NCI-H2227 (cell line): Measurements from ENCODE around the gene BLTP2.
"Not testable (repeated sequence)": the region's sequence is repeated elsewhere in the genome, so short reads cannot be mapped to it uniquely, and the experiment has no call there.

Experiments
- DNase-seq: peaks from one replicate; lab custom pipeline; 2025; ENCODE audit not compliant: unreplicated experiment; lab: John Stamatoyannopoulos, UW

BLTP2 gene

GRCh38 chr17:28648698-28649097 is 3.7 kb upstream of the BLTP2 start:
- no peak for DNase-seq

- no peak for DNase-seq
Measured at GRCh38 chr17:28646039-28646754, 1.2 kb upstream of the BLTP2 start.

DNA sequence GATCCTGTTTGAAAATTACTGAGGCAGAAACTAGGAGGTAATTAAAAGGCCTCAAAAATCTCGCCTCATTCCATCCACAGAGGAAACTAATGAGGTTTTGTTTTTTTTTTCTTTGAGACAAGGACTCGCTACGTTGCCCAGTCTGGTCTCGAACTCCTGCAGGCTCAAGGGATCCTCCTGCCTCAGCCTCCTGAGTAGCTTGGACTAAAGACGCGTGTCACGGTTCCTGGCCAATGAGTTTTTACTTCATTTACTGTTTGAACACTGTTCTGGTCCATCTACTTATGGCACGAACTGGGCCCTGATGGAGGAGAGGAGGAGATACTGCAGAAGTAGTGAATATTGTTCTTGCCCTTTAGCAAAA is 600 bp upstream of the BLTP2 start:
- DNase-seq: no peak

- DNase-seq: peak; percentile 45
Measured at GRCh38 chr17:28643983-28644786, 773 bp downstream of the BLTP2 start.

GRCh38 chr17:28641579-28641978 is 3.4 kb downstream of the BLTP2 start:
- no peak for DNase-seq

DNA sequence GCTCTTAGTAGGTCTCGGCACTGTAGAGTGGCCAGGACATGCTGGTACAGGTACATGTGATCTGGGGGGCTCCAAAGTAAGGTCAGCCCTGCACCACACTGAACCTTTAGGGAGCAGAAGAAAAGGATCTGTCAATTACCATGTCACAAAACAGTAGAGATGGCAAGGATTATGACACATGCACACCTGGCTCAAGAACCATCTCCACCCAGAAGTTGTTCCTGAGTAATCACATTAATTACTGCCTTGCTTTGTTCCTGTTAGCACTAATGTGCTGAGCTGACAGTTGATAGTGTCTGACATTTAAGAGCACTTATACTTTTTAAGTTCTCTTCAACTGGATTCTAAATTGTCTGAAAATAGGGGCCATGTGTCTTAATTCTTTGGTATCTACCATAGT is 9.5 kb downstream of the BLTP2 start:
- no peak for DNase-seq

- DNase-seq: no peak
Measured at GRCh38 chr17:28634206-28634865, 10.6 kb downstream of the BLTP2 start.

DNA sequence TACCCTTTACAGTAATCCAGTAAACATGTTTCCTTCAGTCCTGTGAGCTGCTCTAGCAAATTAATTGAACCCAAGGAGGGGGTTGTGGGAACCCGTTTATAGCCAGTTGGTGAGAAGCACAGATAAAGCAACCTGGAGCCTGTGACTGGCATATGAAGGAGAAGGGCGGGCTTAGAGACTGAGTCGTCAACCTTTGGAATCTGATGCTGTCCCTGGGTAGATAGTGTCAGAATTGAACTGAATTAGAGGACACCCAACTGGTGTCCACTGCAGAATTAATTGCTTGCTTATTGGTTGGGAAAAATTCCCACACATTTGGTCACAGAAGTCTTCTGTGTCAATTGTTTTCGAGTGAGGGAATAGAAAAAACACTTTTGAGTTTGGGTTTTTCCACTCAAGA is 18.1 kb downstream of the BLTP2 start:
- DNase-seq: no peak

GRCh38 chr17:28624148-28624547 is 20.8 kb downstream of the BLTP2 start:
- DNase-seq: no peak

- no peak for DNase-seq
Measured at GRCh38 chr17:28623696-28624095, 21.3 kb downstream of the BLTP2 start.

- DNase-seq: no peak
Measured at GRCh38 chr17:28622186-28622585, 22.8 kb downstream of the BLTP2 start.

DNA sequence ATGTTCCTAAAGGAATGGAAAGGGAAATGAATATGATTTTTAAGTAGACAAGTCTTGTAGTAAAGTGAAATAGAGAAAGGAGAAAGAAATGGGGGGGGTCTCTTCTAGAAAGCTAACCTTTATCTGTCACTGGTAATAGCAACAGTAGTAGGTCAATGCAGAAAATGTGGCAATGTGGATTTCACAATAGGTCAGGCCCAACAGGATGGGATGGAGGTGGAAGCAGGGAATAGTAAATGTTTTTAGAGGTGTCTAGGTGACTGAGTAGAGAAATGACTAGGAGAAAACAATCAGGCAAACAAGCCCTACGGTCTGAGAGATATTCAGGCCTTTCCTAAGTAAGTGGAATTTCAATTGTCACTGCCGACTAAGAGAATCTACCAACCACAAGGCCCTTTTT is 24.9 kb downstream of the BLTP2 start:
- DNase-seq: no peak

DNA sequence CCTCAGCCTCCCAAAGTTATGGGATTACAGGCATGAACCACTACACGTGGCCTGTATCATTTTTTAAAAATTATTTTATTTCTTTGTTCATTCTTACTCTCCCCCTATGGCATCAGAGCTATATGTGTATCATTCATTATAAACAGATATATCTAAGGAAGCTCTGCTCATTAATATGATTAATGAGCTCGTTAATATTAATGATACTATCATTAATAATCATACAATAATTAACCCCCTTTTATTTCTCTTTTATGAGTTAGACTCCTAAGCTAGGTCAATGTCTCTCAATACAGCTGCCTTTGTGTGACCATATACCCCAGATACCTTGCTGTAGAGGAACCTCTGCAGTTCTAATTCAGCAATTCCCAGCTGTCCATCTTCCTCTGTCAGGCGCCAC is 26.5 kb downstream of the BLTP2 start:
- DNase-seq: no peak

DNA sequence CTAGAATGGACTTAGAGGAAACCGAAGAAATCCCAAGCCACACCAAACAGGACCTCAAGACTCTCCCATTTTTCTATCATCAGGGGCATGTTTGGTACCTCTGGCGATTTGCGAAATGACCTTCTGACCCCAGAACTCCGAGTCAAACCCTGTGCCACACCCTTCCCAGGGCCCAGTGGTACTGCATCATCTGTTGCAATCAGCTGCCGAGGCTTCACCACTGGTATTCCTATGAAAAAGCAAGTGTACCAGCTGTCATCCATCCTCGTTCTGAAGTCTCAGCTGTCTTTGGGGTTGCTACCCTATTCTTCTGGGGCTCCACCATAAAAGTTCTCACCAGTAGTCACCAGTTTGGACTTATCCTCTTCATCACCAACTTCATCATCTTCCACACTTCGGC is 28.7 kb downstream of the BLTP2 start:
- no peak for DNase-seq

GRCh38 chr17:28615260-28615940 is 29.6 kb downstream of the BLTP2 start:
- no peak for DNase-seq

GRCh38 chr17:28613931-28614381 is 31.0 kb downstream of the BLTP2 start, which contains the start of gene RSKR:
RSKR (minus strand) TSS chr17:28614185; CDS start chr17:28614161, 24 bp downstream.
- no peak for DNase-seq

DNA sequence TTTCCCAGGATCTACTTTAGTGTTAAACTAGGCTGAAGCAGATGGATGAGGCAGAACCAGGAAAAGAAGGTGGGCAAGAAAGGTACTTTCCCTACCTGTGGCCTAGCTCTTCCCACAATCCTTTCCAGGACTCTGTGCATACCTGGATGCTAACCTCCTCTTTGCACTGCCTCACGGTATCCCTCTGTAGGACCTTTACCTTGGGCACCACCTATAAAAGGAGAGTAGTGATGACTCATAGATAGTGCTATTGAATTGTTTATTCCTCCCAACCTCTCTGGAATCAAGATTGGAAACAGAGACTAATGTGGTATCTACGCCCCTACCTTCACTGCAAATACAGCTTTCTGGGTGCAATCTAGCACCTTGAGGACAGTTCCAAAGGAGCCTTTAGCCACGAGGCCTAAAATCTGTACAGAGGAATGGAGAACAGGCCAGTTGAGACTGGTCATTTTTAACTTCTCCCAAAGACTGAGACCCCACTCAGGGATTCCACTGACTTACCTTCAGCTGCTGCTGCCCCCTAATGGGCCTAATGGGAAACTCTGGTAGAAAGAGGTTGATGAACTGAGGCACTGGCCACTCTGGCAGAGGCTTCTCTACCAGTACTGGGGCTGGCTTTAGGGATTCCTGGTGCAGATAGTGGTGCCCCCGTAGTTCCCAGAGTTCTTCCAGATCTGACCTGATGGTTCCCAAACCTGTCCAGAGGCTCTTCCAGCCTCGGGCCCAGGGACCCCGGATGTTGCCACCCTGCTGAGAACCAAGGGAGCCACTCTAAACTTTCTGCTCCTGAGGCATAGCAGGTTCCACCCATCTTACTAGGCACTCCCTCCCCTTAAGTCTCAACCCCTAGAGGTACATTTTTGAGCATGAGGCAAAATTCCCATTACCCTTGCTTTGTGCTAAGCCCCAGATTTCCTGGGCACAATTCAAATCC is 31.8 kb downstream of the BLTP2 start:
- peak; percentile 28 for DNase-seq

DNA sequence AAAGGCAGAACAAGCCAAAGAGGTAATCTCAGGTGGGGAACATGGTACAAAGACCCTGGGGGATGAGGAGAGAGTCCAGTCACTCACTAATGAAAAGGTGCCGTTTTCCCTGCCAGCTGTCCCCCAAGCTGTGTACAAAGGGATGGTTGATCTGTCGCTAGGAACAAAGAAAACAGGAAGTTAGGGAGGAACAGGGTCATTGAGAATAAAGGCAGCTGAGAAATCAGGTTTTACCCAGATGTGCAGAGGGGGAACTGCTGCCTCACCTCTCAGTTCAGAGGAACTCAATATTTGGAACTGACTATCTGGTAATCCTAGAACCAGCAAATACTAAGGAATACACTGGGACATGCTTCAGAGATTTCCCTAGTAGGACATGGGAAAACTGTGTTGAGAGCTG is 32.4 kb downstream of the BLTP2 start:
- DNase-seq: no peak

GRCh38 chr17:28610376-28610775 is 34.6 kb downstream of the BLTP2 start:
- no peak for DNase-seq

DNA sequence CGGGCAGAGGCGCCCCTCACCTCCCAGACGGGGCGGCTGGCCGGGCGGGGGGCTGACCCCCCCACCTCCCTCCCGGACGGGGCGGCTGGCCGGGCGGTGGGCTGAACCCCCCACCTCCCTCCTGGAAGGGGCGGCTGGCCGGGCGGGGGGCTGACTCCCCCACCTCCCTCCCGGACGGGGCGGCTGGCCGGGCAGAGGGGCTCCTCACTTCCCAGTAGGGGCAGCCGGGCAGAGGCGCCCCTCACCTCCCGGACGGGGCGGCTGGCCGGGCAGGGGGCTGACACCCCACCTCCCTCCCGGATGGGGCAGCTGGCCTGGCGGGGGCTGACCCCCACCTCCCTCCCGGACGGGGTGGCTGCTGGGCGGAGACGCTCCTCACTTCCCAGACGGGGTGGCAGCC is 40.9 kb downstream of the BLTP2 start:
- not testable (repeated sequence) for DNase-seq
